HepG2 (cell line): Measurements from ENCODE around the gene POU3F1. TPM values are rescaled to one million over a fixed set of nuclear protein-coding genes. Genes with fewer than 3 reads are reported as not detected.

Source experiments
- CREBL2 ChIP-seq: sonication (generic); formaldehyde crosslinking; IDR thresholded peaks from 2 replicates; pipeline ENCODE4 v1.8.1; 2023; ENCODE audit warnings: missing genetic modification reagents, mild to moderate bottlenecking, borderline replicate concordance
- GPBP1L1 ChIP-seq: sonication (generic); formaldehyde crosslinking; IDR thresholded peaks from 2 replicates; pipeline ENCODE4 v1.5.0; 2020; ENCODE audit warnings: mild to moderate bottlenecking, missing genetic modification reagents
- GZF1 ChIP-seq: sonication (generic); formaldehyde crosslinking; IDR thresholded peaks from 2 replicates; pipeline ENCODE4 v1.5.1; 2020; ENCODE audit warnings: mild to moderate bottlenecking, missing genetic modification reagents
- HCFC1 ChIP-seq: fragments of 150-350 bp; IDR thresholded peaks from 2 replicates; pipeline ENCODE4 v1.6.1; 2014; ENCODE audit warnings: low read depth, low read length
- KDM3A ChIP-seq: IDR thresholded peaks from 2 replicates; pipeline ENCODE4 v1.6.1; 2018; ENCODE audit warnings: low read depth, missing compliant biosample characterization
- MAFK ChIP-seq, 2 experiments: IDR thresholded peaks in 1 of 2; conservative IDR thresholded peaks in 1 of 2; 2 replicates each; pipeline ENCODE4 v1.6.1; 2011; ENCODE audit warnings: improper control_type of control experiment in 2 of 2, low read length in 2 of 2
- PBX2 ChIP-seq: IDR thresholded peaks from 2 replicates; pipeline ENCODE4 v1.6.1; 2016; ENCODE audit warnings: control low read depth
- POLR2G ChIP-seq: fragments of 200-400 bp; formaldehyde crosslinking; IDR thresholded peaks from 2 replicates; pipeline ENCODE4 v1.6.1; 2018; ENCODE audit warnings: mild to moderate bottlenecking, low read depth, low read length, moderate library complexity
- SMARCE1 ChIP-seq: fragments of 450-650 bp; IDR thresholded peaks from 2 replicates; pipeline ENCODE4 v1.6.1; 2017; ENCODE audit warnings: borderline replicate concordance
- SP2 ChIP-seq: sonication (generic); formaldehyde crosslinking; IDR thresholded peaks from 2 replicates; pipeline ENCODE4 v1.5.1; 2020; ENCODE audit warnings: mild to moderate bottlenecking, missing genetic modification reagents
- SP5 ChIP-seq: IDR thresholded peaks from 2 replicates; pipeline ENCODE4 v1.6.1; 2016; ENCODE audit warnings: low read depth, borderline replicate concordance
- ZBTB33 ChIP-seq: sonication (generic); formaldehyde crosslinking; IDR thresholded peaks from 2 replicates; pipeline ENCODE4 v1.4.0; 2020; ENCODE audit warnings: missing genetic modification reagents
- ZNF326 ChIP-seq: sonication (generic); formaldehyde crosslinking; IDR thresholded peaks from 2 replicates; pipeline ENCODE4 v1.4.0; 2020; ENCODE audit warnings: missing genetic modification reagents, borderline replicate concordance
- ZNF607 ChIP-seq: sonication (generic); formaldehyde crosslinking; IDR thresholded peaks from 2 replicates; pipeline ENCODE4 v1.5.1; 2020; ENCODE audit warnings: missing genetic modification reagents, mild to moderate bottlenecking, borderline replicate concordance
- ZNF704 ChIP-seq: sonication (generic); formaldehyde crosslinking; IDR thresholded peaks from 2 replicates; pipeline ENCODE4 v1.8.1; 2023; ENCODE audit warnings: mild to moderate bottlenecking, inconsistent platforms, moderate library complexity, missing genetic modification reagents, borderline replicate concordance
- ZNF772 ChIP-seq: sonication (generic); formaldehyde crosslinking; IDR thresholded peaks from 2 replicates; pipeline ENCODE4 v1.5.0; 2020; ENCODE audit warnings: mild to moderate bottlenecking, missing genetic modification reagents
- ZNF777 ChIP-seq: sonication (generic); formaldehyde crosslinking; IDR thresholded peaks from 2 replicates; pipeline ENCODE4 v1.4.0; 2020; ENCODE audit warnings: missing genetic modification reagents
- ZNF790 ChIP-seq: sonication (generic); formaldehyde crosslinking; IDR thresholded peaks from 2 replicates; pipeline ENCODE4 v1.8.0; 2022; ENCODE audit warnings: missing genetic modification reagents, mild to moderate bottlenecking, borderline replicate concordance
- ZZZ3 ChIP-seq: sonication (generic); formaldehyde crosslinking; IDR thresholded peaks from 2 replicates; pipeline ENCODE4 v1.4.0; 2020; ENCODE audit warnings: missing genetic modification reagents, mild to moderate bottlenecking, borderline replicate concordance
- polyA plus RNA-seq, 8 experiments: library from polyadenylated mRNA; depleted of rRNA in 3 of 8; stranded (reverse) in 7 of 8; unstranded in 1 of 8; fragments of >200 nt; fragmentation: Illumina TruSeq in 4 of 8; extraction: Trizol in 4 of 8; gene quantifications; 2 replicates each; pipeline versions ENCODE4 v1.2.1 to v1.2.3, GENCODE V29; 2011 to 2016; ENCODE audit warnings: low read depth in 4 of 8, missing spikeins in 1 of 8, mixed read lengths in 1 of 8; ENCODE audit not compliant: insufficient read depth in 1 of 8
- total RNA-seq, 5 experiments: library from RNA; depleted of rRNA; stranded (reverse); fragments of >200 nt; fragmentation: Illumina TruSeq; extraction: Trizol; gene quantifications; 2 replicates each; pipeline ENCODE4 v1.2.3, GENCODE V29; 2016; ENCODE audit warnings: low read depth in 1 of 5

POU3F1 gene
- total and polyA plus RNA-seq, 2 of the 13 experiments (the other 11 are each of a cell fraction or from before 2014, with no cell fraction given), result not detected

GRCh38 chr1:38005195-38006007 lies 41.2 kb downstream of the POU3F1 start, which contains the start of gene FHL3 (continued):
- TF ChIP-seq ZNF777 (CRISPR knock-in tag) (no peak; the same call in 1 of the 2 replicates), SP5 (CRISPR knock-in tag) (peak; percentile 28; the same call in 1 of the 2 replicates), ZNF704 (CRISPR knock-in tag) (no peak), GPBP1L1 (CRISPR knock-in tag) (no peak), CREBL2 (CRISPR knock-in tag) (no peak), ZNF772 (0 out of 2 replicates have a peak, but pooled peaks have one; percentile 31), ZBTB33 (no peak), ZNF790 (CRISPR knock-in tag) (no peak), POLR2G (peak; percentile 58; the same call in 1 of the 2 replicates), PBX2 (CRISPR knock-in tag) (no peak), HCFC1 (no peak), ZNF607 (CRISPR knock-in tag) (0 out of 2 replicates have a peak, but pooled peaks have one; percentile 32), MAFK (conservative IDR thresholded peaks at IDR 0.05 in 1 of 2, IDR thresholded peaks at IDR 0.05 in 1 of 2; ENCODE audit: low read length in 2 of 2) (no peak), ZNF326 (no peak), GZF1 (CRISPR knock-in tag) (no peak), KDM3A (CRISPR knock-in tag) (no peak), ZZZ3 (CRISPR knock-in tag) (no peak), SMARCE1 (no peak), SP2 (CRISPR knock-in tag) (no peak)
